Measurements from ENCODE around the gene RFC4.

The RFC4 gene

DNA sequence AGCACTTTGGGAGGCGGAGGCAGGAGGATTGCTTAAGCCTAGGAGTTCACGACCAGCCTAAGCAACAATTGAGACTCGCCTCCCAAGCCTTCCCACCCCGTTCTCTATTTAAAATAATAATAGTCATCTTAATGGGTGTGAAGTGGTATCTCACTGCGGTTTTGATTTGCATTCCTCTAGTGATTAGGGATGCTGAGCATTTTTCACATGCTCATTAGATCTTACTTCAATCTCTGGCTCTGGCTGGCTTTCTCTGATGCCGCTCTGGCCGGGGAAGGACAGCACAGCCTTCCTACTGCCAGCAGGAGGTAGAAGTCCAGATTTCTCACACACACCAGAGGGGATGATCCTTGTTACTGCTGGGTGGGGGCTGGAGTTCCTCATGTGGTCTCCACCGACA, 30.3 kb downstream of the RFC4 start:
- Histone ChIP-seq H3K9me3 (ENCODE audit: low read depth, low read length) (no peaks in the 10 kb centered on the region), H3K27ac (no peak overlapping the region), H3K9ac (ENCODE audit: insufficient read length) (no peak overlapping the region), H3K4me3 (no peak overlapping the region), H3K36me3 (ENCODE audit: insufficient read depth, low read length) (no peaks in the 10 kb centered on the region)
- TF ChIP-seq POLR2AphosphoS5 (IDR thresholded peaks at IDR 0.05; ENCODE audit: borderline replicate concordance, low read depth, low read length), result no peak
- no peak for TF ChIP-seq EZH2 (IDR thresholded peaks at IDR 0.05)
- TF ChIP-seq FOXP2 (optimal IDR thresholded peaks at IDR 0.05; ENCODE audit: control extremely low read depth, extremely low read length, insufficient read depth), result no peak
- DNase-seq (ENCODE audit: low read depth, low spot score), result no peak

DNA sequence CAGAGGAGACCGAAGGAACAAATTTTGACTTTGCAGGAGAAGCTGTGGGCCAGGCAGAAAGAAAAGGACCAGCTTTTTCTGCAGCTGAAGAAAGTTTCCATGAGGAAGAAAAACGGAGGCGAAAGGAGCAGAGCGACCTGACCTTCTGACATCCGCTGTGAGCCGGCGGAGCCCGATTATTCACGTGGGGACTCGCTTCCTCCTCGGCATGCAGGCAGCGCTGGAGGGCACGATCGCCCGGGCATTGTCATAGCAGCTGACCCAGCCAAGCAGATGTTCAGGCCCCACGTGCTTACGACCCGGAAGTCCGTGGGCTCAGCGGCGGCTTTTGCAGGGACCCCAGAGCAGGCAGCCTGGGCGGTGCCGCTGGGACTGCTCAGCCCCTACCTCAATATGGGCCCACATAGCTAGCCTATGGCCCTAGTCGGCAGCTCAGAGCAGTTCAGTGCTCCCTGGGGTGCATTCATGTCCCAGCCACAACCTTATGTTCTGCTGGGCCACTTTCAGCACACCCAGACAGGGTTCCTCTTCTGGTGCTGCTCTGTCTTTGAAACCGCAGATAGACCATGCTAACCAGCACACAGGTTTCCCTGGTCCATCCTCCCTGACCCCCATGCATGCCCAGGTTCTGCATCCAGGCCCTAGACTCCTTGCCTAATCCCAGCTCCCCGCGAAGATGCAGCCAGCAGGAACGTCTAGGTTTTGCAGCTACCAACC, 33.4 kb downstream of the RFC4 start:
- Histone ChIP-seq H3K4me3 (no peak overlapping the region), H3K36me3 (ENCODE audit: insufficient read depth, low read length) (no peaks in the 10 kb centered on the region), H3K27ac (no peak overlapping the region), H3K9ac (ENCODE audit: insufficient read length) (no peak overlapping the region), H3K9me3 (ENCODE audit: low read depth, low read length) (no peaks in the 10 kb centered on the region)
- no peak for TF ChIP-seq POLR2AphosphoS5 (IDR thresholded peaks at IDR 0.05; ENCODE audit: borderline replicate concordance, low read depth, low read length)
- TF ChIP-seq EZH2 (IDR thresholded peaks at IDR 0.05), result no peak
- TF ChIP-seq FOXP2 (optimal IDR thresholded peaks at IDR 0.05; ENCODE audit: control extremely low read depth, extremely low read length, insufficient read depth), result no peak
- no peak for DNase-seq (ENCODE audit: low read depth, low spot score)

DNA sequence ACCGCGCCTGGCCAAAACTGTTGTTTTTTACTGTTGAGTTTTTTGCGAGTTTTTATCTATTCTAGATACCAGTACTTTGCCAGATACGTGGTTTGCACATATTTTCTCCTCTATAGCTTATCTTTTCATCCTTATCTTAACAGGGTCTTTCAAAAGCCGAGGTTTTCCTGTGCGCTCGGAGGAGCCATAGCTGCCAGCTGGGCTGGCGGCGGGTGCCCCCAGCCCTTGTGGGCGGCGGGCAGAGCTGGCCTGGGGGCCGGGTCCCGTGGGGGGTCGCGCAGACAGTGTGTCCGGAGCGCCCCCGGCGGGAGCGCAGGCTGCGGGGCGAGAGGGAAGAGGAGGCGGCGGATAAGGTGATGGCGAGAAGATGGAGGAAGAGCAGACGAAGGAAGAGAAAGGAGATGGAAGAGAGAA, 34.0 kb downstream of the RFC4 start:
- Histone ChIP-seq H3K9me3 (ENCODE audit: low read depth, low read length) (no peaks in the 10 kb centered on the region), H3K36me3 (ENCODE audit: insufficient read depth, low read length) (no peaks in the 10 kb centered on the region), H3K27ac (no peak overlapping the region), H3K4me3 (no peak overlapping the region), H3K9ac (ENCODE audit: insufficient read length) (no peak overlapping the region)
- no peak for DNase-seq (ENCODE audit: low read depth, low spot score)
- TF ChIP-seq EZH2 (IDR thresholded peaks at IDR 0.05), result no peak
- no peak for TF ChIP-seq FOXP2 (optimal IDR thresholded peaks at IDR 0.05; ENCODE audit: control extremely low read depth, extremely low read length, insufficient read depth)
- TF ChIP-seq POLR2AphosphoS5 (IDR thresholded peaks at IDR 0.05; ENCODE audit: borderline replicate concordance, low read depth, low read length), result no peak

DNA sequence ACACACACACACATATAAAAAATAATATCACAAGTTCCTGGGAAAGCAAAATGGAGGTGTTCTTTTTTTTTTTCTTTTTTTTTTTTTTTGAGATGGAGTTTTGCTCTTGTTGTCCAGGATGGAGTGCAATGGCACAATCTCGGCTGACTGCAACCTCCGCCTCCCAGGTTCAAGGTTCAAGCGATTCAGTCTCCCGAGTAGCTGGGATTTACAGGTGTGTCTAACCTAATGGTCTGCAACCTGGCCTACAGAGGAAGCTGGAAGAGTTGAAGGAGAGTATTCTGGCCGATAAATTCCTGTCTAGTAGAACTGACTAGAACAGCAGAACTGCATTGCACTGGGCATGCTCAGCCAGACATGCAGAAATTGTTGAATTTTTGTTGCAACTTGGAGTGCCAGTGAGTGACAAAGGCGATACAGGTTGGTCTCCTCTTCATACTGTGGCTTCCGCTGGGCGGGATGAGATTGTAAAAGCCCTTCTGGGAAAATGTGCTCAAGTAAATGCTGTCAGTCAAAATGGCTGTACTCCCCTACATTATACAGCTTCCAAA, 45.3 kb downstream of the RFC4 start:
- no peak overlapping the region for H3K27ac ChIP-seq
- no peaks in the 10 kb centered on the region for H3K36me3 ChIP-seq (ENCODE audit: insufficient read depth, low read length)
- no peaks in the 10 kb centered on the region for H3K9me3 ChIP-seq (ENCODE audit: low read depth, low read length)
- DNase-seq (ENCODE audit: low read depth, low spot score), result no peak
- no peak overlapping the region for H3K4me3 ChIP-seq
- no peak for TF ChIP-seq FOXP2 (optimal IDR thresholded peaks at IDR 0.05; ENCODE audit: control extremely low read depth, extremely low read length, insufficient read depth)
- no peak for TF ChIP-seq POLR2AphosphoS5 (IDR thresholded peaks at IDR 0.05; ENCODE audit: borderline replicate concordance, low read depth, low read length)
- no peak for TF ChIP-seq EZH2 (IDR thresholded peaks at IDR 0.05)
- no peak overlapping the region for H3K9ac ChIP-seq (ENCODE audit: insufficient read length)

DNA sequence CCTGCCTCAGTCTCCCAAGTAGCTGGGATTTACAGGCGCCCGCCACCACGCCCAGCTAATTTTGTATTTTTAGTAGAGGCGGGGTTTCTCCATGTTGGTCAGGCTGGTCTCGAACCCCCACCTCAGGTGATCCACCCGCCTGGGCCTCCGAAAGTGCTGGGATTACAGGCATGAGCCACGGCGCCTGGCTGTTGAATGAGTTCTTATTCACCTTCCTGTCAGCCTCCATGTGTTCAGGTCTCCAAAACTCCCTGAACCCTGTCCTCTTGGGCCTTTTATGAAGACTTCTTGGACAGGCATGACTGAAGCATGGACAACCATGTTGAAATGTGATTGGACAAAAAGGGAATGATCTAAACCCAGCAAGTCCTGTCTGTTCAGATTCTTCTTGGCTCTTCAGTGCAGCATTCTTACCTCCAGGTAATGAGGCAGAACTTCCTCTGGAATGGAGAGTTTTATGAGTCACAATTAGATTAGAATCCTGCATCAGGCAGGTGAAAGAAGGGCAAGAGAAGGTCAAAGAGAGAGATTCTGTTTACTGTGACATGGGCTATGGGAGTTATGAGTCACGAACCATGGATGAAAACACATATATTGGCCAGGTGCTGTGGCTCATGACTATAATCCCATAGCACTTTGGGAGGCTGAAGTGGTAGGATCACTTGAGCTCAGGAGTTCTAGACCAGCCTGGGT, 46.0 kb downstream of the RFC4 start:
- H3K9me3 ChIP-seq (ENCODE audit: low read depth, low read length), result no peaks in the 10 kb centered on the region
- DNase-seq (ENCODE audit: low read depth, low spot score), result no peak
- no peaks in the 10 kb centered on the region for H3K36me3 ChIP-seq (ENCODE audit: insufficient read depth, low read length)
- TF ChIP-seq POLR2AphosphoS5 (IDR thresholded peaks at IDR 0.05; ENCODE audit: borderline replicate concordance, low read depth, low read length), result no peak
- no peak for TF ChIP-seq FOXP2 (optimal IDR thresholded peaks at IDR 0.05; ENCODE audit: control extremely low read depth, extremely low read length, insufficient read depth)
- TF ChIP-seq EZH2 (IDR thresholded peaks at IDR 0.05), result no peak
- no peak overlapping the region for H3K9ac ChIP-seq (ENCODE audit: insufficient read length)
- H3K27ac ChIP-seq, result no peak overlapping the region
- no peak overlapping the region for H3K4me3 ChIP-seq

DNA sequence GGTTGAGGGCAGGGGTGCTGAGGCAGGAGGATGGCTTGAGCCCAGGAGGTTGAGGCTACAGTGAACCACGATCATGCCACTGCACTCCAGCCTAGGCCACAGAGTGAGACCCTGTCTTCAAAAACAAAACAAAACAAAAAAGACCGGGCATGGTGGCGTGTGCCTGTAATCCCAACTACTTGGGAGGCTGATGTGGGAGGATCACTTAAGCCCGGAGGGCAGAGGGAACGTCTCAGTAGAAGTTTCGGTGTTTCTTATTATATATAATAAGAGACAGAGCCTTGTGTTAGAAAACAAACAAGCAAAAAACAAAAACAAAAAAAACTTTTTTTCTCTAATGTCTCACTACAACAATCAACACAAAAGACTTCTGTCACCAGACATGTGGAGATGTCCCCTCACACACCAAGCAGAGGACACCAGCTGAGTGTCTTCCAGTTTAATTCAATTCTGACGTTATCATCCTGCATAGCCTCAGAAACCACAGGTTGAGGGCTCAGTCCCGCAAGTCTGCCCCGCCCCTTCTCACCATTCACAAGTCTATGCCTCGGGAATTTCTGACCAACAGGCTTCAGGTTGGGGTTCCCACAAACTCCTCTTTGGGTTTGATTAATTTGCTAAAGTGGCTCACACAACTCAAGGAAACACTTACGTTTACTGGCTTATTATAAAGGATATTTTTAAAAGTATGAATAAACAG, 46.9 kb downstream of the RFC4 start:
- no peaks in the 10 kb centered on the region for H3K36me3 ChIP-seq (ENCODE audit: insufficient read depth, low read length)
- no peak overlapping the region for H3K4me3 ChIP-seq
- H3K27ac ChIP-seq, result no peak overlapping the region
- H3K9ac ChIP-seq (ENCODE audit: insufficient read length), result no peak overlapping the region
- H3K9me3 ChIP-seq (ENCODE audit: low read depth, low read length), result no peaks in the 10 kb centered on the region
- no peak for DNase-seq (ENCODE audit: low read depth, low spot score)
- TF ChIP-seq EZH2 (IDR thresholded peaks at IDR 0.05), result no peak
- TF ChIP-seq POLR2AphosphoS5 (IDR thresholded peaks at IDR 0.05; ENCODE audit: borderline replicate concordance, low read depth, low read length), result no peak
- no peak for TF ChIP-seq FOXP2 (optimal IDR thresholded peaks at IDR 0.05; ENCODE audit: control extremely low read depth, extremely low read length, insufficient read depth)

DNA sequence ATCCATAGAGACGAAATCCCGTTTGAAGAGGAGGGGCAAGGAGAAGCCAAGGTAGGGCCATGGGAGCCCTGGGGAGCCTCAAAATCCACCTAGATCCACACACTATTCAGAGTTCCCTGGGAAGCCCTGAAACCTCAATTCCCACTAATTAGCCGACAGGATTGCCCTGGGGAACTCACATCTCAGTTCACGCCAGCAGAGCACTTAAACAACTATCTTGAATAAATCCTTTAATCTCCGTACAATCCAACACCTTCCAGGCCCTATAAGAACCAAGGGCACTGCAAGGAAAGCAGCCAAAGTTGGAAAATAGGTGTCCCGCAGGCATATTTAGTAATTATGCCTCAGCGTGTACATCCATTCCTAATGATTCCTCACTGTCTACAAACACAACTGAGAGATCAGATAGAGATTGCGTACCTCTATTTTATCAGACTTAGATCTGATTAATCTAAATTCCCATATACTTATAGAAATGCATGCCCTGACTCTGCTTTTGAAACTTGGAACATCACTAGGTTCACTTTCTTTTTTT, 48.5 kb downstream of the RFC4 start:
- peak overlapping the region; percentile 34 for H3K9ac ChIP-seq (ENCODE audit: insufficient read length)
- no peak for DNase-seq (ENCODE audit: low read depth, low spot score)
- no peaks in the 10 kb centered on the region for H3K36me3 ChIP-seq (ENCODE audit: insufficient read depth, low read length)
- no peak overlapping the region for H3K27ac ChIP-seq
- H3K4me3 ChIP-seq, result no peak overlapping the region
- H3K9me3 ChIP-seq (ENCODE audit: low read depth, low read length), result no peaks in the 10 kb centered on the region
- TF ChIP-seq POLR2AphosphoS5 (IDR thresholded peaks at IDR 0.05; ENCODE audit: borderline replicate concordance, low read depth, low read length), result no peak
- no peak for TF ChIP-seq FOXP2 (optimal IDR thresholded peaks at IDR 0.05; ENCODE audit: control extremely low read depth, extremely low read length, insufficient read depth)
- TF ChIP-seq EZH2 (IDR thresholded peaks at IDR 0.05), result no peak

DNA sequence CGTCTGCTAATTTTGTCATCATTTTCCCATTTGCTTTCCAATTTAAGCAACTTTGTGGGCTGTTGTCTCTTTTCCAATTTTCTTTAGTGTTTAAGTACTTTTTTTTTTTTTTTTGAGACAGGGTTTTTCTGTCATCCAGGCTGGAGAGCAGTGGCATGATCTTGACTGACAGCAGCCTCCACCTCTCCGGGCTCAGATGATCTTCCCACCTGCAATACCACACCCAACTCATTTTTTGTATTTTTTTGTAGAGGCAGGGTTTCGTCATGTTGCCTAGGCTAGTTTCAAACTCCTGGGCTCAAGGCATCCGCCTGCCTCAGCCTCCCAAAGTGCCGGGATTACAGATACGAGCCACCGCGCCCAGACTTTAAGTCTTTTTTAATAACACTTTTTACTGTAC, 49.1 kb downstream of the RFC4 start:
- Histone ChIP-seq H3K36me3 (ENCODE audit: insufficient read depth, low read length) (no peaks in the 10 kb centered on the region), H3K9me3 (ENCODE audit: low read depth, low read length) (no peaks in the 10 kb centered on the region), H3K27ac (no peak overlapping the region), H3K4me3 (no peak overlapping the region), H3K9ac (ENCODE audit: insufficient read length) (peak overlapping the region; percentile 34)
- TF ChIP-seq FOXP2 (optimal IDR thresholded peaks at IDR 0.05; ENCODE audit: control extremely low read depth, extremely low read length, insufficient read depth), result no peak
- no peak for TF ChIP-seq POLR2AphosphoS5 (IDR thresholded peaks at IDR 0.05; ENCODE audit: borderline replicate concordance, low read depth, low read length)
- TF ChIP-seq EZH2 (IDR thresholded peaks at IDR 0.05), result no peak
- DNase-seq (ENCODE audit: low read depth, low spot score), result no peak
